Frontal cortex (tissue), 4 donors: ENCODE results near the gene NEGR1. TPM values are rescaled to one million over a fixed set of nuclear protein-coding genes. Genes with fewer than 3 reads are reported as not detected.
"Not testable (repeated sequence)": the region's sequence is repeated elsewhere in the genome, so short reads cannot be mapped to it uniquely, and the experiment has no call there.

Source experiments
- DNase-seq, 2 donors: peaks; one replicate each; pipeline ENCODE4 v3.0.0; 2012; ENCODE audit warnings: low spot score in 2 of 2
- FAIRE-seq: peaks from 2 replicates; lab custom pipeline; 2012; peaks lifted over from hg19 to GRCh38; lab: Jason Lieb, UNC
- total RNA-seq: library from RNA; depleted of rRNA; stranded (reverse); fragments of >200 nt; gene quantifications from one replicate; pipeline ENCODE4 v1.2.3, GENCODE V29; 2014
- donor health status: control.
- donor health status: control.
- donor health status: control.

Gene NEGR1
- total RNA-seq, 1 donor from 2014 or later, result 78.7 TPM

DNA sequence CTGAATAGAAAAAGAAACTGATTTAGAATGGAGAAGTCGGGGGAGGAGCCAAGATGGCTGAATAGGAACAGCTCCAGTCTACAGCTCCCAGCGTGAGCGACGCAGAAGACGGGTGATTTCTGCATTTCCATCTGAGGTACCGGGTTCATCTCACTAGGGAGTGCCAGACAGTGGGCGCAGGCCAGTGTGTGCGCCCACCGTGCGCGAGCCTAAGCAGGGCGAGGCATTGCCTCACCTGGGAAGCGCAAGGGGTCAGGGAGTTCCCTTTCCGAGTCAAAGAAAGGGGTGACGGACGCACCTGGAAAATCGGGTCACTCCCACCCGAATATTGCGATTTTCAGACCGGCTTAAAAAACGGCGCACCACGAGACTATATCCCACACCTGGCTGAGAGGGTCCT lies 394.2 kb downstream of the NEGR1 start:
- DNase-seq, result not testable (repeated sequence)

GRCh38 chr1:71885171-71885570 lies 397.2 kb downstream of the NEGR1 start:
- no peak for FAIRE-seq
- DNase-seq, result no peak

More for the DNA sequence above, 394.2 kb downstream of the NEGR1 start:
- FAIRE-seq, result not testable (repeated sequence)

GRCh38 chr1:71882637-71883036 lies 399.7 kb downstream of the NEGR1 start:
- DNase-seq (no peak), FAIRE-seq (no peak)

- DNase-seq (no peak), FAIRE-seq (no peak)
These were observed 400.1 kb downstream of the NEGR1 start for GRCh38 chr1:71882226-71882625.

DNA sequence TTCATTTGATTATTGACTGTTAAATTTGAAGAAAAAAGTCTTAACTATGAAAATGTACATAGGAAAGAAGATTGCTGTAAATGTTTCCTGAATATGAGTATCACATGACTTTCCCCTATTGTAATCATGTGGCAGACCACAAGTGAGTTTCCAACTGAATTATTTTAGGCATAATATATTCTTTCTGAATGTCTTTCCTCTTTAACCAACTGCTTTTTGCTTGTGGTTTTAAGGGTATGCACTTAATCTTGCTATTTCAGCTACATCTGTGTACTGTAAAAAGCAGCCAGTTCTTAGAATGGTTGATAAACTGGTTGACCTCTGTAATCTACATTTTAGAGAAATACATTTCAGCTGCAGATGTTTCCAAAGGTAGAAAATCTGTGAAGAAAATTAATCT lies 400.7 kb downstream of the NEGR1 start:
- FAIRE-seq (no peak), DNase-seq (no peak)

GRCh38 chr1:71869326-71869725 lies 413.0 kb downstream of the NEGR1 start:
- no peak for DNase-seq
- FAIRE-seq, result no peak

DNA sequence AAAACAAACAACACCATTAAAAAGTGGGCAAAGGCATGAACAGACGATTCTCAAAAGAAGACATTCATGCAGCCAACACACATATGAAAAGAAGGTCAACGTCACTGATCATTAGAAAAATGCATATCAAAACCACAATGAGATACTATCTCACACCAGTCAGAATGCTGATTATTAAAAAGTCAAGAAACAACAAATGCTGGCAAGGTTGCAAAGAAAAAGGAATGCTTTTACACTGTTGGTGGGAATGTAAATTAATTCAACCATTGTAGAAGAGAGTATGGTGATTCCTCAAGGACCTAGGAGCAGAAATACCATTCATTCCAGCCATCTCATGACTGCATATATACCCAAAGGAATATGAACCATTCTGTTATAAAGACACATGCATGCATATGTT lies 419.6 kb downstream of the NEGR1 start:
- DNase-seq (no peak), FAIRE-seq (no peak)

- FAIRE-seq, result no peak
- no peak for DNase-seq
These were observed 421.3 kb downstream of the NEGR1 start for GRCh38 chr1:71861022-71861421.

GRCh38 chr1:71859806-71860205 lies 422.5 kb downstream of the NEGR1 start:
- DNase-seq (no peak), FAIRE-seq (no peak)

DNA sequence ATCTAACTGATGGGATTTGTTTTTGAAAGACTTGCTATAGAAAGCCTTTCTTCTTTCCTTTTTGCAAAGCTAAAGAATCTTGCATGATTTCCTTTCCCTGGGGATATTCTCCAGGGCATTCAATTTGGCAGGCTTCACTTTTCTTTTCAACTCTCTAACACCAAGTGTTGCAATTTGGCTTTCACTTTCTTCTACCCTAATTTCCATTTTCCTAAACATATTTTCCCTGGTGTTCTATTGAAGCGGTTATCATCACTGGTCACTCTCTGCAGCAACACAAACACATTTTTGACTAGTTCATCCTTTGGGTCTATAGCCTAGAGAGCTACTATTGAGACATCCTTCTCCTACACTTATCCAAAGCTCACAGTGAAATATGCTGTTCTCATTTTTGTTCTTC lies 424.5 kb downstream of the NEGR1 start:
- FAIRE-seq (no peak), DNase-seq (no peak)

GRCh38 chr1:71853360-71853759 lies 429.0 kb downstream of the NEGR1 start:
- FAIRE-seq (no peak), DNase-seq (no peak)

GRCh38 chr1:71850936-71851335 lies 431.4 kb downstream of the NEGR1 start:
- DNase-seq (no peak), FAIRE-seq (no peak)

DNA sequence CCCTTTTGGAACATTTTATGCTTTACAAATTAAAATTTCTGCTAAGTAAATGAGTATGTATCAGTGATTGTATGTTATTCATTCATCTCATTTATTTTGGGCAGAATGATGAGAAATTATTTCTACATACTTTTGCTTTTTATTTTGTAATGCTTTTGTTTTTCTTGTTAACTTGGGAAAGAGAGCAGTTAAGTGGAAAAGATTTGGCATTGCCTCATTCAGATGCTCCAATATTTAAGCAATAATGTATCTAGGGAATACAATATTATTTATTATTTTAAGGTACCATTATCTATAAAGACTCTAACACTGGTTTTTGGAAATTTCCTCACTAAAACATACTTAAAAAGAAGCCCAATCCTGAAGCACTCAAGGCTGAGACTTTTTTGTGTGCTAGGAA lies 431.8 kb downstream of the NEGR1 start:
- DNase-seq (no peak), FAIRE-seq (no peak)

GRCh38 chr1:71843012-71843411 lies 439.3 kb downstream of the NEGR1 start:
- DNase-seq (no peak), FAIRE-seq (no peak)

- no peak for FAIRE-seq
- DNase-seq, result no peak
These were observed 442.5 kb downstream of the NEGR1 start for GRCh38 chr1:71839876-71840275.

DNA sequence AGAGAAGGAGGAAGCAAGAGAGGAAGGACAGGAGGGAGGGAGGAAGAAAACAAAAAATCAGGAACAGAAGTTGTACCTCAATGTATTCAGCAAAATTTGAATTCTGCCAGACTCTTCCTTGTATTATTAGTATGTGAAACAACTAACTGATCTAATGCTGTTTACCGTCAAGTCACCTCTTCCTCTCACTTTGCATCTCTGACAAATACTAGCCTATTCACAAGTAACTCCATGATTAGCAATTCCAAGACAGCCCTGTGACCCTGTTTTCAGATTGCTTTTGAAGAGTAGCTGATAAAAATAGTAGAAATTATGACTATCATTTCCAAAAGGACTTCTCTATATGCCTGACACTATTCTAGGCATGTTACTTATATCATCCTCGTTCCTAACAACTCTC lies 445.4 kb downstream of the NEGR1 start:
- FAIRE-seq, result no peak
- DNase-seq, result no peak

- FAIRE-seq (no peak), DNase-seq (no peak)
These were observed 446.9 kb downstream of the NEGR1 start for GRCh38 chr1:71835442-71835813.

GRCh38 chr1:71834601-71835441 lies 447.5 kb downstream of the NEGR1 start:
- DNase-seq, result no peak
- FAIRE-seq, result no peak

DNA sequence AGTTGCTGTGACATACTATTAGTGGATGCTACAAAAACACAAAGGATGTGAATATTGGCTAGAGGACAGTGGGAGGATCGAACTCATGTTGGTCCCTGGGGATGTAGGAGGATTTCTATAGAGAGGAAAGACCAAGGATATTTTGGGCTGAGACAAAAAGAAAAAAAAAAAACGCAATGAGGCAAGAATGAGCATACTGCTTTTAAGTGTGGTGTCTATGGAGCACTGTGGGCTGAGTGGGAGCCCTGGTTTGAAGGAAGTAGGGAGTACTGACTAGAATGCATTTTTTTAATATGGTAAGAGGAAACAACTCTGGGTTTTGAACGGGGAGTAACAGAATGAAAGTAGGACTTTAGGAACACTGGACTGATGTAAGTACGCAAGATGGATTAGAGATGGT lies 450.7 kb downstream of the NEGR1 start:
- no peak for DNase-seq
- no peak for FAIRE-seq

DNA sequence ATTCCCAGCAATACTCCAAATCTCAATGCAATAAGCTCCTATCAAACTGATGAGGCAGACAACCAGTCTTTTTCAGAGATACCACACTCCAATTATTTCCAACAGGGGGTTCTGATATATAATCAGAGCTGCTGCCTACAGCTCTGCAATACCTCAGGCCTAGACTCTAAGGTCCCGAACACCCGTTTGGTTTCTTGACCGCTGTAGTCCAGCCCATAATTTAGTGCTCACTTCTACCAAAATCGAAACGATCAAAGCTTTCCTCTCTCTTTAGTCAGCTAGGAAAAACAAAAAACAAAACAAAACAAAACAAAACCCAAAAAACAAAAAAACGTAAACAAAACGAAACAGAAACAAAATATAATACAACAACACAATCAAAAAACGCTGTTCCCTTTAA lies 453.0 kb downstream of the NEGR1 start:
- FAIRE-seq (no peak), DNase-seq (no peak)

- no peak for DNase-seq
- FAIRE-seq, result no peak
These were observed 453.8 kb downstream of the NEGR1 start for GRCh38 chr1:71828431-71829012.
